ENCODE data around the gene USP33.

The USP33 gene

DNA sequence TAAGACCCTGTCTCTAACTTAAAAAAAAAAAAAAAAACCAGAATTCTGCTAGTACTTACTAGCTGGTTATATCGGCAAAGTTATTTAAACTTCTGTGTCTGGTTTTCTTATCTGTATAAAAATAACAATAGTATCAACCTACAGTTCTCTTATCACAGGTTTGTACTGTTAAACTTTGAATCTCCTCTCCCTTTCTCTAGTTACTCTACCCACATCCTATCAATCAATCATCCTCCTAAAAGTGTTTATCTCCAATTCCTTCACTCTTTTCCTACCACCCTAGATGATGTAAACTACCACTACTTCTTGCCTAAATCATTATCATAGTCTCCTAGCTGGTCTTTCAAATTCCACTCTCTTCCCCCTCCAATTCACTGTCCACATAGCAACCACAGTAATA lies 27.6 kb downstream of the USP33 start:
- Histone ChIP-seq H3K23ac (ENCODE audit: low read length) (no peak overlapping the region), H3K56ac (ENCODE audit: low read length) (no peak overlapping the region), H3K4me1 (ENCODE audit: control insufficient read depth, low read depth, low read length) (no peaks in the 10 kb centered on the region), H4K5ac (ENCODE audit: low read length) (no peak overlapping the region), H3K36me3 (ENCODE audit: control insufficient read depth, insufficient read depth, low read length) (no peaks in the 10 kb centered on the region), H3K27me3 (ENCODE audit: insufficient read depth, low read length, poor library complexity) (no peaks in the 10 kb centered on the region), H2BK15ac (replicated peaks; ENCODE audit: low read depth) (no peak overlapping the region), H3K18ac (ENCODE audit: low read length) (no peak overlapping the region), H3K79me1 (ENCODE audit: low read length) (no peaks in the 10 kb centered on the region), H3K4me2 (ENCODE audit: low read length) (no peak overlapping the region), H3K27ac (ENCODE audit: low read depth, low read length) (no peak overlapping the region), H3K79me2 (ENCODE audit: control insufficient read depth, insufficient read depth, low read length) (no peaks in the 10 kb centered on the region), H3K4me3 (ENCODE audit: low read length) (no peak overlapping the region), H2BK5ac (ENCODE audit: low read length) (no peak overlapping the region), H3K4ac (ENCODE audit: low read depth, low read length) (no peak overlapping the region), H3K9ac (ENCODE audit: low read length) (no peak overlapping the region), H2BK120ac (ENCODE audit: low read depth, low read length) (no peak overlapping the region), H2AK5ac (ENCODE audit: low read length) (no peak overlapping the region), H4K8ac (ENCODE audit: low read depth, low read length) (no peak overlapping the region)
- no CpG with 5 or more reads among the region's 1 CpG for WGBS (ENCODE audit: extremely low coverage, insufficient coverage, low lambda C conversion rate)
- DNase-seq, result no peak

DNA sequence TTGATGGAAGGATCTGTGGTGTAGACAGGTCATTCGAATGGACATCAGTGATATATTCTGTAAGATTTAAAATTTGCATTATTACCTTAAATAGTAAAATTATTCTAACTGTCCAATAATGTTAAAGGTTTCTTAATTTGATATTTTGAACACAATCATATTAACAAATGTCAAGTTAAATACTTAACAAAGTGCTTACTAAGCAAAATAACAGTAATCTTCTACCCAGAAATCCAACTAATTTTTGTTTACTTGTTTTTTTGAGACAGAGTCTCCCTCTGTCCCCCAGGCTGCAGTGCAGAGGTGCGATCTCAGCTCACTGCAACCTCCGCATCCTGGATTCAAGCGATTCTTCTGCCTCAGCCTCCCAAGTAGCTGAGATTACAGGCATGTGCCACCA lies 33.9 kb downstream of the USP33 start:
- Histone ChIP-seq H3K9ac (ENCODE audit: low read length) (no peak overlapping the region), H3K23ac (ENCODE audit: low read length) (no peak overlapping the region), H3K27ac (ENCODE audit: low read depth, low read length) (no peak overlapping the region), H2BK120ac (ENCODE audit: low read depth, low read length) (no peak overlapping the region), H3K27me3 (ENCODE audit: insufficient read depth, low read length, poor library complexity) (no peaks in the 10 kb centered on the region), H2AK5ac (ENCODE audit: low read length) (no peak overlapping the region), H2BK15ac (replicated peaks; ENCODE audit: low read depth) (no peak overlapping the region), H3K56ac (ENCODE audit: low read length) (no peak overlapping the region), H3K79me2 (ENCODE audit: control insufficient read depth, insufficient read depth, low read length) (no peaks in the 10 kb centered on the region), H4K5ac (ENCODE audit: low read length) (no peak overlapping the region), H3K4me1 (ENCODE audit: control insufficient read depth, low read depth, low read length) (no peaks in the 10 kb centered on the region), H3K79me1 (ENCODE audit: low read length) (no peaks in the 10 kb centered on the region), H3K4ac (ENCODE audit: low read depth, low read length) (no peak overlapping the region), H2BK5ac (ENCODE audit: low read length) (no peak overlapping the region), H3K4me3 (ENCODE audit: low read length) (no peak overlapping the region), H4K8ac (ENCODE audit: low read depth, low read length) (no peak overlapping the region), H3K18ac (ENCODE audit: low read length) (no peak overlapping the region), H3K36me3 (ENCODE audit: control insufficient read depth, insufficient read depth, low read length) (no peaks in the 10 kb centered on the region), H3K4me2 (ENCODE audit: low read length) (no peak overlapping the region)
- DNase-seq, result no peak
- WGBS (ENCODE audit: extremely low coverage, insufficient coverage, low lambda C conversion rate), result no CpG with 5 or more reads among the region's 4 CpGs

DNA sequence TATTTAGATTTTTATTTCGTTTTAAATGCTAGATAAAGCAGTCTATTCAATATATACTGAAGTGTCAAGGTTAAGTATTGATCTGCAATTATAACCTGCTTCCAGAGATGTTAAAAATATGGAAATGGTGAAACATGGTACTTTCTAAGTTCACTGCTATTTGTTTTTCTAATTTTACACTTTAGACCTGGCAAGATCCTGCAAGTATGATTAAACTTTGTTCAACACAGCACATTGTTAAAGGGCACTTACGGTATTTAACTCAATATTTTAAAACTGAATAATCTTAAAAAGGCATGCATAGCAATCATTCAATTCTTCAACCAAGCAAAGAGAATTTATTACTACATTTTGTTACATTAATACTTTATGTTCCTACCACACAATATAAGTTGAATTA lies 41.5 kb downstream of the USP33 start:
- Histone ChIP-seq H3K18ac (ENCODE audit: low read length) (no peak overlapping the region), H3K9ac (ENCODE audit: low read length) (no peak overlapping the region), H3K36me3 (ENCODE audit: control insufficient read depth, insufficient read depth, low read length) (peaks cover 2% of the 10 kb centered on the region), H4K8ac (ENCODE audit: low read depth, low read length) (no peak overlapping the region), H2AK5ac (ENCODE audit: low read length) (no peak overlapping the region), H3K27me3 (ENCODE audit: insufficient read depth, low read length, poor library complexity) (no peaks in the 10 kb centered on the region), H4K5ac (ENCODE audit: low read length) (no peak overlapping the region), H2BK15ac (replicated peaks; ENCODE audit: low read depth) (no peak overlapping the region), H3K4me3 (ENCODE audit: low read length) (no peak overlapping the region), H2BK120ac (ENCODE audit: low read depth, low read length) (no peak overlapping the region), H3K4me2 (ENCODE audit: low read length) (no peak overlapping the region), H3K79me1 (ENCODE audit: low read length) (no peaks in the 10 kb centered on the region), H2BK5ac (ENCODE audit: low read length) (no peak overlapping the region), H3K23ac (ENCODE audit: low read length) (no peak overlapping the region), H3K4me1 (ENCODE audit: control insufficient read depth, low read depth, low read length) (no peaks in the 10 kb centered on the region), H3K79me2 (ENCODE audit: control insufficient read depth, insufficient read depth, low read length) (no peaks in the 10 kb centered on the region), H3K56ac (ENCODE audit: low read length) (no peak overlapping the region), H3K27ac (ENCODE audit: low read depth, low read length) (no peak overlapping the region), H3K4ac (ENCODE audit: low read depth, low read length) (no peak overlapping the region)
- WGBS (ENCODE audit: extremely low coverage, insufficient coverage, low lambda C conversion rate), result 100% methylated on average over 1 of the region's 2 CpGs
- no peak for DNase-seq

DNA sequence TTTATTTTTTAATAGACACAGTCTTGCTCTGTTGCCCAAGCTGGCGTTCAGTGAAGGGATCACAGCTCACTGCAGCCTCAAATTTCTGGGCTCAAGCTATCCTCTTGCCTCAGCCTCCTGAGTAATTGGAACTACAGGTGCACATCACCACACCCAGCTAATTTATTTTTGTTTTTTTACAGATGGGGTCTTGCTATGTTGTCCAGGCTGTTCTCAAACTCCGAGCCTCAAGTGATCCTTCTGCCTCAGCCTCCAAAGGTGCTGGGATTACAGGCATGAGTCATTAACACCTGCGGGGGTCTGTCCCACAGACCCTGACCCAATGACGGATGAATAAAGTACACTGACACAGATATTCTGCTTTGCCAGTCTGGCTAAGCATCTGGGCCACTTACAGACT lies 43.6 kb downstream of the USP33 start:
- H3K79me1 ChIP-seq (ENCODE audit: low read length), result no peaks in the 10 kb centered on the region
- no peaks in the 10 kb centered on the region for H3K27me3 ChIP-seq (ENCODE audit: insufficient read depth, low read length, poor library complexity)
- no peak overlapping the region for H3K56ac ChIP-seq (ENCODE audit: low read length)
- H2BK15ac ChIP-seq (replicated peaks; ENCODE audit: low read depth), result no peak overlapping the region
- no peak overlapping the region for H3K4ac ChIP-seq (ENCODE audit: low read depth, low read length)
- H2BK120ac ChIP-seq (ENCODE audit: low read depth, low read length), result no peak overlapping the region
- no CpG with 5 or more reads among the region's 4 CpGs for WGBS (ENCODE audit: extremely low coverage, insufficient coverage, low lambda C conversion rate)
- H4K8ac ChIP-seq (ENCODE audit: low read depth, low read length), result no peak overlapping the region
- DNase-seq, result no peak
- H3K4me2 ChIP-seq (ENCODE audit: low read length), result no peak overlapping the region
- no peak overlapping the region for H4K5ac ChIP-seq (ENCODE audit: low read length)
- peaks cover 2% of the 10 kb centered on the region for H3K36me3 ChIP-seq (ENCODE audit: control insufficient read depth, insufficient read depth, low read length)
- no peak overlapping the region for H3K23ac ChIP-seq (ENCODE audit: low read length)
- H3K79me2 ChIP-seq (ENCODE audit: control insufficient read depth, insufficient read depth, low read length), result no peaks in the 10 kb centered on the region
- no peak overlapping the region for H3K18ac ChIP-seq (ENCODE audit: low read length)
- no peak overlapping the region for H2AK5ac ChIP-seq (ENCODE audit: low read length)
- no peaks in the 10 kb centered on the region for H3K4me1 ChIP-seq (ENCODE audit: control insufficient read depth, low read depth, low read length)
- no peak overlapping the region for H3K9ac ChIP-seq (ENCODE audit: low read length)
- H2BK5ac ChIP-seq (ENCODE audit: low read length), result no peak overlapping the region
- H3K27ac ChIP-seq (ENCODE audit: low read depth, low read length), result no peak overlapping the region
- no peak overlapping the region for H3K4me3 ChIP-seq (ENCODE audit: low read length)

DNA sequence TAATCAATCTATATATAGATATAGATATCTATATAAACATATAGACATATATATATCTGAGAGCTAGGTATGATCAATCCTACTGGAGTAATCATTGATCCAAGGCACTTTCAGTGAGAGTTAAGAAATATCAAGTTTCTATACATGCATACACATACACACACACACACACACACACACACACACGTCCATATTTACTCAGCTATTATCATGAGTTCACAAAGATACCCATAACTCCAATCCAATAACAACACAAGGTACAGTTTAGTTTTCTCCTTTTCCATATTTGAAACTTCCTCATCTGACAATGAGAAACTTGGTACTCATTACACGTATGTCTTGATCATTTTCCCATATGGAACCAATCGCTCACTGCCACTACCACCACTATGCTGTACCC lies 49.9 kb downstream of the USP33 start:
- no peak overlapping the region for H4K5ac ChIP-seq (ENCODE audit: low read length)
- no peak overlapping the region for H4K8ac ChIP-seq (ENCODE audit: low read depth, low read length)
- H3K4me3 ChIP-seq (ENCODE audit: low read length), result no peak overlapping the region
- no peak overlapping the region for H2BK120ac ChIP-seq (ENCODE audit: low read depth, low read length)
- H3K36me3 ChIP-seq (ENCODE audit: control insufficient read depth, insufficient read depth, low read length), result no peaks in the 10 kb centered on the region
- H3K4ac ChIP-seq (ENCODE audit: low read depth, low read length), result no peak overlapping the region
- no peak overlapping the region for H3K56ac ChIP-seq (ENCODE audit: low read length)
- no peak for DNase-seq
- no peak overlapping the region for H3K18ac ChIP-seq (ENCODE audit: low read length)
- no peak overlapping the region for H3K23ac ChIP-seq (ENCODE audit: low read length)
- H2AK5ac ChIP-seq (ENCODE audit: low read length), result no peak overlapping the region
- H3K27ac ChIP-seq (ENCODE audit: low read depth, low read length), result no peak overlapping the region
- H2BK5ac ChIP-seq (ENCODE audit: low read length), result no peak overlapping the region
- no peak overlapping the region for H2BK15ac ChIP-seq (replicated peaks; ENCODE audit: low read depth)
- no peak overlapping the region for H3K4me2 ChIP-seq (ENCODE audit: low read length)
- no CpG with 5 or more reads among the region's 3 CpGs for WGBS (ENCODE audit: extremely low coverage, insufficient coverage, low lambda C conversion rate)
- H3K4me1 ChIP-seq (ENCODE audit: control insufficient read depth, low read depth, low read length), result no peaks in the 10 kb centered on the region
- no peaks in the 10 kb centered on the region for H3K79me1 ChIP-seq (ENCODE audit: low read length)
- H3K9ac ChIP-seq (ENCODE audit: low read length), result no peak overlapping the region
- no peaks in the 10 kb centered on the region for H3K27me3 ChIP-seq (ENCODE audit: insufficient read depth, low read length, poor library complexity)
- H3K79me2 ChIP-seq (ENCODE audit: control insufficient read depth, insufficient read depth, low read length), result no peaks in the 10 kb centered on the region

DNA sequence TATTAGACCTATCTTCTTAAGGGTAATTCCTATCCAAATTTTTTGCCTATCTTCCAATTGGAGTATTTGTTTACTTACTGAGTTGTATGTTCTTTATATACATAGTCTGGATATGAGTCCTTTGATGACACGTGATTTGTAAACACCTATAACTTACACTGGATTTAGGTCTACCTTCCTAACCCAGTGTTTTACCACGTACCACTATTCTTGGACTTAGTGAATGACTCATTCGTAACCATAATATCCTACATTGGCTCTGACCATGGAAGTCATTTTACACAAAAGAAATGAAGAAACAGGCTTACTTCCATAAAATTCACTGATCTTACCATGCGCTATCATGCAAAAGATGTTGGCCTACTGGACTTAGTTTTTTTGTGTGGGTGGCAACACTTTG lies 53.3 kb downstream of the USP33 start:
- Histone ChIP-seq H3K18ac (ENCODE audit: low read length) (no peak overlapping the region), H3K36me3 (ENCODE audit: control insufficient read depth, insufficient read depth, low read length) (no peaks in the 10 kb centered on the region), H3K27ac (ENCODE audit: low read depth, low read length) (no peak overlapping the region), H3K27me3 (ENCODE audit: insufficient read depth, low read length, poor library complexity) (no peaks in the 10 kb centered on the region), H2AK5ac (ENCODE audit: low read length) (no peak overlapping the region), H4K5ac (ENCODE audit: low read length) (no peak overlapping the region), H3K4me1 (ENCODE audit: control insufficient read depth, low read depth, low read length) (no peaks in the 10 kb centered on the region), H2BK15ac (replicated peaks; ENCODE audit: low read depth) (no peak overlapping the region), H3K23ac (ENCODE audit: low read length) (no peak overlapping the region), H4K8ac (ENCODE audit: low read depth, low read length) (no peak overlapping the region), H2BK5ac (ENCODE audit: low read length) (no peak overlapping the region), H3K9ac (ENCODE audit: low read length) (no peak overlapping the region), H3K79me2 (ENCODE audit: control insufficient read depth, insufficient read depth, low read length) (no peaks in the 10 kb centered on the region), H3K79me1 (ENCODE audit: low read length) (no peaks in the 10 kb centered on the region), H3K4me3 (ENCODE audit: low read length) (no peak overlapping the region), H3K4me2 (ENCODE audit: low read length) (no peak overlapping the region), H3K4ac (ENCODE audit: low read depth, low read length) (no peak overlapping the region), H2BK120ac (ENCODE audit: low read depth, low read length) (no peak overlapping the region), H3K56ac (ENCODE audit: low read length) (no peak overlapping the region)
- WGBS (ENCODE audit: extremely low coverage, insufficient coverage, low lambda C conversion rate), result no CpG with 5 or more reads among the region's 4 CpGs
- DNase-seq, result no peak

Measured in mesendoderm (in vitro differentiated cells).